Gastroesophageal sphincter (tissue), 4 donors: ENCODE results near the gene MPDU1. TPM values are rescaled to one million over a fixed set of nuclear protein-coding genes. Genes with fewer than 3 reads are reported as not detected.
A peak's percentile ranks its signal among the peaks of the same experiment; 100 is the strongest.

ENCODE experiments used
- ATAC-seq: fragments of 150-250 bp; one replicate; pipeline ENCODE4 v1.9.1; 2016; ENCODE audit warnings: mild to moderate bottlenecking, moderate library complexity
- H3K27ac ChIP-seq, 4 donors: fragments of 200-600 bp; sonication (generic) in 3 of 4; 1 replicate in 3 of 4; 2 replicates in 1 of 4; pipeline ENCODE4 v1.5.1; 2016 to 2019
- H3K27me3 ChIP-seq: fragments of 200-600 bp; sonication (generic); one replicate; pipeline ENCODE4 v1.5.1; 2019
- H3K36me3 ChIP-seq, 2 donors: fragments of 200-600 bp; sonication (generic); one replicate each; pipeline ENCODE4 v1.5.1; 2019; ENCODE audit warnings: control low read depth in 1 of 2
- H3K4me1 ChIP-seq, 3 donors: fragments of 200-600 bp; sonication (generic); 1 replicate in 2 of 3; 2 replicates in 1 of 3; pipeline ENCODE4 v1.5.1; 2016 to 2019; ENCODE audit warnings: control low read depth in 2 of 3
- H3K4me3 ChIP-seq, 2 donors: fragments of 200-600 bp; sonication (generic); one replicate each; pipeline ENCODE4 v1.5.1; 2019; ENCODE audit warnings: mild to moderate bottlenecking in 1 of 2, moderate library complexity in 1 of 2
- H3K9me3 ChIP-seq, 3 donors: fragments of 200-600 bp; sonication (generic); one replicate each; pipeline ENCODE4 v1.5.1; 2017 to 2019; ENCODE audit warnings: control low read depth in 2 of 3
- EP300 ChIP-seq: sonication (generic); formaldehyde crosslinking; IDR thresholded peaks from one replicate; pipeline ENCODE4 v1.6.1; 2017; ENCODE audit warnings: antibody characterized with exemption, mild to moderate bottlenecking
- POLR2A ChIP-seq, 2 donors: fragments of 450-650 bp; IDR thresholded peaks; one replicate each; pipeline ENCODE4 v1.6.1; 2017; ENCODE audit warnings: antibody characterized with exemption in 2 of 2, mild to moderate bottlenecking in 2 of 2, moderate library complexity in 1 of 2
- POLR2AphosphoS5 ChIP-seq: sonication (generic); formaldehyde crosslinking; IDR thresholded peaks from one replicate; pipeline ENCODE4 v1.6.1; 2017; ENCODE audit warnings: antibody characterized with exemption
- WGBS, 2 donors: methylation state at CpG; one replicate each; pipeline ENCODE4 v1.1.5; 2018; ENCODE audit warnings: low coverage in 1 of 2; 5-methylcytosine and 5-hydroxymethylcytosine counted together
- total RNA-seq, 4 donors: library from RNA; depleted of rRNA; stranded (reverse); fragments of >200 nt; gene quantifications; one replicate each; pipeline ENCODE4 v1.1.0, GENCODE V29; 2016
- TF ChIP-seq, protein P1 (sequence below), 4 experiments: fragments of 200-600 bp in 2 of 4; fragments of 450-650 bp in 2 of 4; sonication (generic) in 1 of 4; IDR thresholded peaks; one replicate each; pipeline ENCODE4 v1.5.1; 2017 to 2019; ENCODE audit warnings: antibody characterized with exemption in 4 of 4, mild to moderate bottlenecking in 2 of 4, moderate library complexity in 2 of 4

The MPDU1 gene
- total RNA-seq, 4 donors from 2014 or later, result 38.1 to 66.5 (median 51.2) TPM

DNA sequence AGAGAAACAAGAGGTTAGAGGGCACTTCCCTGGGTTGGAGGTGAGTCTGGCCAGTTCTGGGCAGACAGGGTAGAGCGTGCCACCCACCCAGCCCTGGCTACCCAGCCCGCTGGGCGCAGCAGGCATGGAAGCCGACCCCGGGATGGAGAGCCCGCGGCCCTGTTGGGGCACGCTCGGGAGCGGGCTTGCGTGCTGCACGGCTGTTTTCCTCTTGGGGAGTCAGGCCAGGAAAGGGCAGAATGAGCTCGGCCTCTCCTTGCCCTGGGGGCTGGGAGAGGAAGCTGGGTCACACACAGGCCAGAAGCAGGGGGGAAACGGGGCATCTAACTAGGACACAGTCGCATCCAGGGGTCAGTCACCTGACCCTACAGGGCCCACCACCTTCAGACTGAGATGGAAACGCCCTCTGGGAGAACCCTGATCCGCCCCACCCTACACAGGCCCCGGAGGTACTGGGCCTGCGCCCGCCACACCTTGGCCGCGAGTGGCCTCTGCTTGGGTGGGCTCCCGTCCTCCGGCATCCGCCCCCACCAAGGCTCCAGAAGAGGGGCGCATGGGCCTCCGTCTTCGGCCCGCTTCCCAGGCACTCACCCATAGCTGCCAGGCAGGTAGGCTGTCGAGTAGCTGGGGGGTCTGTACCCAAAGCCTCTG, 5.0 kb downstream of the MPDU1 start:
- Histone ChIP-seq H3K27ac (peak overlapping the region; percentile 64 to 89 (median 88)), H3K9me3 (no peaks in the 10 kb centered on the region), H3K4me3 (peak overlapping the region; percentile 35 to 74), H3K4me1 (peaks cover 0 to 55% (median 24%) of the 10 kb centered on the region in 3 donors), H3K36me3 (peaks cover under 1 to 53% of the 10 kb centered on the region in 2 donors), H3K27me3 (no peaks in the 10 kb centered on the region)
- 0% methylated on average over 1 of the region's 30 CpGs; no CpG with 5 or more reads in 1 of the 2 donors for WGBS, 2 donors
- peak; percentile 26 for ATAC-seq
- TF ChIP-seq POLR2AphosphoS5 (no peak), POLR2A (IDR thresholded peaks at IDR 0.05) (no peak), EP300 (no peak)
- TF ChIP-seq, protein P1, sequence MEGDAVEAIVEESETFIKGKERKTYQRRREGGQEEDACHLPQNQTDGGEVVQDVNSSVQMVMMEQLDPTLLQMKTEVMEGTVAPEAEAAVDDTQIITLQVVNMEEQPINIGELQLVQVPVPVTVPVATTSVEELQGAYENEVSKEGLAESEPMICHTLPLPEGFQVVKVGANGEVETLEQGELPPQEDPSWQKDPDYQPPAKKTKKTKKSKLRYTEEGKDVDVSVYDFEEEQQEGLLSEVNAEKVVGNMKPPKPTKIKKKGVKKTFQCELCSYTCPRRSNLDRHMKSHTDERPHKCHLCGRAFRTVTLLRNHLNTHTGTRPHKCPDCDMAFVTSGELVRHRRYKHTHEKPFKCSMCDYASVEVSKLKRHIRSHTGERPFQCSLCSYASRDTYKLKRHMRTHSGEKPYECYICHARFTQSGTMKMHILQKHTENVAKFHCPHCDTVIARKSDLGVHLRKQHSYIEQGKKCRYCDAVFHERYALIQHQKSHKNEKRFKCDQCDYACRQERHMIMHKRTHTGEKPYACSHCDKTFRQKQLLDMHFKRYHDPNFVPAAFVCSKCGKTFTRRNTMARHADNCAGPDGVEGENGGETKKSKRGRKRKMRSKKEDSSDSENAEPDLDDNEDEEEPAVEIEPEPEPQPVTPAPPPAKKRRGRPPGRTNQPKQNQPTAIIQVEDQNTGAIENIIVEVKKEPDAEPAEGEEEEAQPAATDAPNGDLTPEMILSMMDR (IDR thresholded peaks at IDR 0.05), result no peak

GRCh38 chr17:7589204-7589868, 5.7 kb downstream of the MPDU1 start:
- Histone ChIP-seq H3K36me3 (peaks cover 3 to 60% of the 10 kb centered on the region in 2 donors), H3K4me3 (peak overlapping the region; percentile 35 to 74), H3K9me3 (no peaks in the 10 kb centered on the region), H3K27me3 (no peaks in the 10 kb centered on the region), H3K27ac (peak overlapping the region; percentile 64 to 89 (median 88)), H3K4me1 (peaks cover 0 to 53% (median 22%) of the 10 kb centered on the region in 3 donors)
- TF ChIP-seq EP300, result no peak
- peak; percentile 54 for TF ChIP-seq POLR2AphosphoS5
- TF ChIP-seq POLR2A (IDR thresholded peaks at IDR 0.05), result no peak
- TF ChIP-seq, protein P1 (IDR thresholded peaks at IDR 0.05), result peak in 3 of 4 experiments; percentile 91 to 97 (median 92)
- peak; percentile 89 for ATAC-seq
- 0% methylated on average over 1 of the region's 56 CpGs; no CpG with 5 or more reads in 1 of the 2 donors for WGBS, 2 donors

- peak within 1 kb of the TSS; percentile 35 to 74 for H3K4me3 ChIP-seq
- H3K27ac ChIP-seq, result peak within 1 kb of the TSS; percentile 64 to 89 (median 88)
- peaks cover 3 to 68% of the 10 kb centered on the region in 2 donors for H3K36me3 ChIP-seq
- H3K9me3 ChIP-seq, result no peaks in the 10 kb centered on the region
- no peaks in the 10 kb centered on the region for H3K27me3 ChIP-seq
- no peak for ATAC-seq
- 40 to 80% methylated on average over 1 of the region's 24 CpGs for WGBS, 2 donors
- H3K4me1 ChIP-seq, result peaks cover 0 to 46% (median 15%) of the 10 kb centered on the region in 3 donors
- TF ChIP-seq POLR2A (IDR thresholded peaks at IDR 0.05) (no peak), EP300 (no peak), POLR2AphosphoS5 (no peak)
- TF ChIP-seq, protein P1 (IDR thresholded peaks at IDR 0.05), result no peak
These were observed 6.4 kb downstream of the MPDU1 start, which contains the start of gene SOX15 for GRCh38 chr17:7589891-7590691. SOX15 (minus strand) TSS chr17:7590094; CDS start chr17:7589676, 418 bp downstream.

DNA sequence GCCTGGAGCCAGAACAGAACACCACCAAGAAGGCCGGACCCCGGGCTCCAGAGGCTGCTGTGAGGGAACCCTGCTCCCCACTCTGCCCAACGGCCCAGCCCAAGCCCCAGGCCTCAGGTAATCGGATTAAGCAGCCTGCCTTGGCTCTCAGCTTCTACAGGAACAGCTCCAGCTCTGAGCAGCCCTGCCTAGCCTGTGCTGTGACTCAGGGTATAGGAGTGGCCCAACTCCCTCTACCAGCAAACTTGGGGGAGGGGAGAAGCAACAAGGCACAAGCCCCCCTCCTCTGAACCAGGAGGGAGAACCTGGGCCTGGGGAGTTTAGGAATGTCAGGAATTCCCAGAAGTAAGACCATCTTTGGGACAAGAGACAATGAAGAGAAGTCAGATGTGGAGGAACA, 7.1 kb downstream of the MPDU1 start:
- ATAC-seq, result no peak

More for the DNA sequence above, 7.1 kb downstream of the MPDU1 start:
- TF ChIP-seq POLR2AphosphoS5 (no peak), EP300 (no peak)
- TF ChIP-seq, protein P1 (IDR thresholded peaks at IDR 0.05), result no peak
- no peaks in the 10 kb centered on the region for H3K9me3 ChIP-seq
- no CpG with 5 or more reads among the region's 4 CpGs for WGBS, 2 donors
- peak overlapping the region in 1 of 4 donors; percentile 87 for H3K27ac ChIP-seq
- no peak overlapping the region for H3K4me3 ChIP-seq
- H3K36me3 ChIP-seq, result peaks cover 3 to 74% of the 10 kb centered on the region in 2 donors
- peaks cover 0 to 39% (median 14%) of the 10 kb centered on the region in 3 donors for H3K4me1 ChIP-seq
- H3K27me3 ChIP-seq, result no peaks in the 10 kb centered on the region
